Thyroid gland (tissue), 4 donors: Measurements from ENCODE around the gene DIP2C. TPM values are rescaled to one million over a fixed set of nuclear protein-coding genes. Genes with fewer than 3 reads are reported as not detected.

ENCODE experiments used
- DNase-seq, 2 donors: peaks; one replicate each; pipeline ENCODE4 v3.0.0-alpha.2; 2019
- H3K27ac ChIP-seq, 3 donors: fragments of 200-600 bp; sonication (generic); 1 replicate in 2 of 3; 2 replicates in 1 of 3; pipeline ENCODE4 v1.5.1; 2016 to 2019; ENCODE audit warnings: mild to moderate bottlenecking in 1 of 3, moderate library complexity in 1 of 3
- H3K27me3 ChIP-seq: fragments of 200-600 bp; sonication (generic); one replicate; pipeline ENCODE4 v1.5.1; 2019
- H3K36me3 ChIP-seq, 2 donors: fragments of 200-600 bp; sonication (generic); one replicate each; pipeline ENCODE4 v1.5.1; 2016 to 2019
- H3K4me1 ChIP-seq, 2 donors: fragments of 200-600 bp; sonication (generic); one replicate each; pipeline ENCODE4 v1.5.1; 2017 to 2019
- H3K4me3 ChIP-seq, 3 donors: fragments of 200-600 bp; sonication (generic); replicated peaks in 1 of 3; 1 replicate in 2 of 3; 2 replicates in 1 of 3; pipeline ENCODE4 v1.5.1; 2016; ENCODE audit warnings: mild to moderate bottlenecking in 1 of 3
- H3K9me3 ChIP-seq: fragments of 200-600 bp; sonication (generic); one replicate; pipeline ENCODE4 v1.5.1; 2017
- CTCF ChIP-seq, 6 experiments: fragments of 200-600 bp in 3 of 6; fragments of 450-650 bp in 3 of 6; sonication (generic) in 3 of 6; IDR thresholded peaks; one replicate each; pipeline ENCODE4 v1.5.1; 2016 to 2019; ENCODE audit warnings: antibody characterized with exemption in 6 of 6, mild to moderate bottlenecking in 2 of 6, inconsistent platforms in 1 of 6, moderate library complexity in 1 of 6
- POLR2A ChIP-seq, 2 donors: fragments of 450-650 bp; IDR thresholded peaks; one replicate each; pipeline ENCODE4 v1.6.1; 2017; ENCODE audit warnings: antibody characterized with exemption in 2 of 2, mild to moderate bottlenecking in 2 of 2, moderate library complexity in 1 of 2
- WGBS, 2 donors: methylation state at CpG; one replicate each; pipeline ENCODE4 v1.1.5; 2017; 5-methylcytosine and 5-hydroxymethylcytosine counted together
- intact Hi-C: fragments of 100-400 bp; cut with DNase I; formaldehyde crosslinking; loops from one replicate; pipeline ENCODE4 v1.15.1; 2023
- total RNA-seq, 4 donors: library from RNA; depleted of rRNA; stranded (reverse); fragments of >200 nt; gene quantifications; one replicate each; pipeline ENCODE4 v1.2.3, GENCODE V29; 2016

Gene DIP2C
- total RNA-seq, 4 donors from 2014 or later: 11.4 to 14.6 (median 12.3) TPM

GRCh38 chr10:677750-678661 is 11.5 kb downstream of the DIP2C start:
- WGBS, 2 donors: 92 to 93% methylated on average over 20 to 21 of the region's 22 CpGs
- TF ChIP-seq POLR2A (IDR thresholded peaks at IDR 0.05): no peak
- no peak for TF ChIP-seq CTCF (IDR thresholded peaks at IDR 0.05)
- Histone ChIP-seq H3K27ac (no peak overlapping the region), H3K4me3 (no peak overlapping the region), H3K4me1 (no peaks in the 10 kb centered on the region), H3K27me3 (no peaks in the 10 kb centered on the region), H3K36me3 (no peaks in the 10 kb centered on the region), H3K9me3 (no peaks in the 10 kb centered on the region)
- intact Hi-C loops: no loop called here
- DNase-seq: no peak

GRCh38 chr10:677038-677437 is 12.4 kb downstream of the DIP2C start:
- Histone ChIP-seq H3K4me1 (no peaks in the 10 kb centered on the region), H3K36me3 (no peaks in the 10 kb centered on the region), H3K27ac (no peak overlapping the region), H3K4me3 (no peak overlapping the region), H3K27me3 (no peaks in the 10 kb centered on the region), H3K9me3 (no peaks in the 10 kb centered on the region)
- no peak for DNase-seq
- no peak for TF ChIP-seq CTCF (IDR thresholded peaks at IDR 0.05)
- TF ChIP-seq POLR2A (IDR thresholded peaks at IDR 0.05): no peak
- intact Hi-C loops: no loop called here
- 98 to 100% methylated on average over 1 of the region's 1 CpG for WGBS, 2 donors

GRCh38 chr10:676178-676577 is 13.3 kb downstream of the DIP2C start:
- intact Hi-C loops: no loop called here
- 77 to 80% methylated on average over 3 of the region's 3 CpGs for WGBS, 2 donors
- Histone ChIP-seq H3K4me3 (no peak overlapping the region), H3K9me3 (no peaks in the 10 kb centered on the region), H3K4me1 (no peaks in the 10 kb centered on the region), H3K27ac (no peak overlapping the region), H3K36me3 (no peaks in the 10 kb centered on the region), H3K27me3 (no peaks in the 10 kb centered on the region)
- no peak for DNase-seq
- TF ChIP-seq CTCF (IDR thresholded peaks at IDR 0.05) (no peak), POLR2A (IDR thresholded peaks at IDR 0.05) (no peak)

GRCh38 chr10:675532-675931 is 13.9 kb downstream of the DIP2C start:
- H3K27me3 ChIP-seq: no peaks in the 10 kb centered on the region
- no peak overlapping the region for H3K27ac ChIP-seq
- no peak for DNase-seq
- H3K4me1 ChIP-seq: no peaks in the 10 kb centered on the region
- TF ChIP-seq CTCF (IDR thresholded peaks at IDR 0.05) (no peak), POLR2A (IDR thresholded peaks at IDR 0.05) (no peak)
- H3K4me3 ChIP-seq: no peak overlapping the region
- intact Hi-C loops: no loop called here
- H3K9me3 ChIP-seq: no peaks in the 10 kb centered on the region
- H3K36me3 ChIP-seq: no peaks in the 10 kb centered on the region
- WGBS, 2 donors: 94 to 96% methylated on average over 4 of the region's 4 CpGs

- Histone ChIP-seq H3K9me3 (no peaks in the 10 kb centered on the region), H3K36me3 (no peaks in the 10 kb centered on the region), H3K4me3 (no peak overlapping the region), H3K27ac (no peak overlapping the region), H3K27me3 (no peaks in the 10 kb centered on the region), H3K4me1 (no peaks in the 10 kb centered on the region)
- 81 to 82% methylated on average over 9 of the region's 9 CpGs for WGBS, 2 donors
- TF ChIP-seq CTCF (IDR thresholded peaks at IDR 0.05) (no peak), POLR2A (IDR thresholded peaks at IDR 0.05) (no peak)
- no peak for DNase-seq
- intact Hi-C loops: no loop called here
Measured at GRCh38 chr10:673492-673891, 16.0 kb downstream of the DIP2C start.
